Type B pancreatic cell (in vitro differentiated cells): ENCODE results near the gene TSC22D1. TPM values are rescaled to one million over a fixed set of nuclear protein-coding genes. Genes with fewer than 3 reads are reported as not detected.

Experiments
- DNase-seq: peaks from one replicate; pipeline ENCODE4 v3.0.0; 2021; ENCODE audit warnings: mixed read lengths; ENCODE audit not compliant: unreplicated experiment; ENCODE audit errors: extremely low spot score
- H3K27ac Mint-ChIP-seq: 2 replicates; pipeline ENCODE4 v1.8.0; 2021; ENCODE audit warnings: mild to moderate bottlenecking, mixed read lengths
- H3K27me3 Mint-ChIP-seq: 2 replicates; pipeline ENCODE4 v1.8.0; 2021; ENCODE audit warnings: mixed read lengths
- H3K36me3 Mint-ChIP-seq: 2 replicates; pipeline ENCODE4 v1.8.0; 2021; ENCODE audit warnings: mixed read lengths
- H3K4me1 Mint-ChIP-seq: one replicate; pipeline ENCODE4 v1.8.0; 2021; ENCODE audit warnings: mixed read lengths; ENCODE audit not compliant: unreplicated experiment
- H3K4me3 Mint-ChIP-seq: 2 replicates; pipeline ENCODE4 v1.8.0; 2021; ENCODE audit warnings: mild to moderate bottlenecking, mixed read lengths
- H3K9me3 Mint-ChIP-seq: 2 replicates; pipeline ENCODE4 v1.8.0; 2021; ENCODE audit warnings: mixed read lengths
- CTCF ChIP-seq: fragments of 200-600 bp; sonication (generic); conservative IDR thresholded peaks from 2 replicates; pipeline ENCODE4 v1.5.0; 2021; ENCODE audit warnings: antibody characterized with exemption, mild to moderate bottlenecking
- total RNA-seq: library from RNA; stranded (reverse); gene quantifications from 2 replicates; pipeline ENCODE4 v1.2.1, GENCODE V29; 2021; ENCODE audit warnings: low replicate concordance

The TSC22D1 gene
- total RNA-seq, 1 donor from 2014 or later = 132 TPM

DNA sequence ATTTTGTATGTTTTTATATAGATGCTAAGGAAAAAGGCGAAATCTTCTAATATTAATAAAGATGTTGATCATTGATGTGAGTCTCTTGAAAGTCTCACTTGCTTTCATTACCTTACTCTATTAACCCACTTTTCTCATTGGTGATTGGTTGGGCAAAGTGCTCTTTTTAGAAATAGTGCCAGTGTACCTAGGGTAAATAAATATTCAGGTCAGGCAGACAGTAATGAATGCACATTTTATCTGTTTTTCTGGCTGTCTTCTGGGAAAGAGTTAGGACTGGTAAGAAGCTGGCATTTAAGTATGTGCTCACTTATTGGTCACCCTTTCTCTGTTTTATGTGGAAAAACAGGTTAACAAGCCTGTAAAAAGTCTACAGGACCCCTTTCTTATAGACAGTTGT is 191.4 kb downstream of the TSC22D1 start:
- Mint-ChIP-seq H3K27ac (no peak overlapping the region), H3K4me1 (peaks cover 20% of the 10 kb centered on the region), H3K27me3 (no peaks in the 10 kb centered on the region), H3K4me3 (no peak overlapping the region), H3K9me3 (no peaks in the 10 kb centered on the region), H3K36me3 (no peaks in the 10 kb centered on the region)
- DNase-seq = no peak
- TF ChIP-seq CTCF = no peak

GRCh38 chr13:44383945-44384344 is 192.2 kb downstream of the TSC22D1 start:
- Mint-ChIP-seq H3K4me3 (no peak overlapping the region), H3K36me3 (no peaks in the 10 kb centered on the region), H3K27ac (no peak overlapping the region), H3K4me1 (peaks cover 14% of the 10 kb centered on the region), H3K9me3 (no peaks in the 10 kb centered on the region), H3K27me3 (no peaks in the 10 kb centered on the region)
- DNase-seq = no peak
- TF ChIP-seq CTCF = no peak

DNA sequence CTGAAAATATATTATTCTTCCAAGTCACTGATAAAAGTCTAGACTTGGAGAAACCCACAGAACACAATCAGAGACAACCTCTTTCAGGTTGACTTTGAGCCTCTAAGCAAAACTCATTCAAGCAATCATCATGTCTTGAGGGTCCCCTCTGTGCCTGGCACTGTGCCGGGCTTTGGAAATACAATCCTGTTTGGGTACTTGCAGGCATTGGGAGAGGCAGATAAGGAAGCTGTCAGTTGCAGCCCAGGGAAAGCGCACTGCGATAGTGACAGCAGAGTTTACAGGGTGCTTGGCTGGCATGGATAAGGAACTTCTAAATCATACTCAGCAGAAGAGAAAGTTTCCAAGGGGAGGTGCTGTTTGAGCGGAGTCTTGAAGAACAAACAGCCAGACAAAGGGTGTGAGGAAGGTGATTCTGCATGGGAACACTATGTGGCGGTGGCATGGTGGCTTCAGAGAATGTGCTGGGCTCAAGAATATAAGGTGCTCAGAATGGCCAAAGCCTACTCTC is 193.4 kb downstream of the TSC22D1 start:
- no peaks in the 10 kb centered on the region for H3K27me3 Mint-ChIP-seq
- no peak for DNase-seq
- no peak overlapping the region for H3K27ac Mint-ChIP-seq
- peaks cover 5% of the 10 kb centered on the region for H3K4me1 Mint-ChIP-seq
- TF ChIP-seq CTCF = no peak
- H3K36me3 Mint-ChIP-seq = no peaks in the 10 kb centered on the region
- no peaks in the 10 kb centered on the region for H3K9me3 Mint-ChIP-seq
- no peak overlapping the region for H3K4me3 Mint-ChIP-seq

Other genes with a start within 250 kb of the TSC22D1 start
- gene SERP2, start 202.5 kb downstream of the TSC22D1 start, total RNA-seq = 3.6 and 6.1 TPM in 2 replicates